ENCODE results near the gene RAD18. TPM values are rescaled to one million over a fixed set of nuclear protein-coding genes. Genes with fewer than 3 reads are reported as not detected.

RAD18 gene
- total and polyA plus RNA-seq, 8 donors = 1.4 to 87.9 (median 4.6) TPM

DNA sequence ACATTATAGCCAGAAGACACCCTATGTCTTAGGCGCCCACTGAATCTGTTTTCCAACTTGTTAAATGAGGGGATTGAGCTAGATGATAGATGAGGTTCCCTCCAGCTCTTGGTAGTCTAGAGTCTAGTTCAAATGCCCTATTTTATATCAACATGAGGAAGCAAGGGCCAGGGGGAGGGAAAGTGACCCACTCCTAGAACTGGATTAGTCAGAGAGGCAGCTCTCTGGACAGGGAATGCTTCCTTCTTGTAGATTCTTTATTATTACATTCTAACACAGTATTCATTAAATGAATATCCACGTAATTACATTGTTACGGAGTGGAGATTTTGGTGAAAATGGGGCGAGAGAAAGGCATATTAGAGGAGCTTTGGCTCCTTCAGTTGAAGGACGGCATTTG, 89.5 kb downstream of the RAD18 start:
- no peaks in the 10 kb centered on the region for H3K9me3 ChIP-seq
- intact Hi-C loops (cut with DNase I; ENCODE audit: low total_unique reads) = no loop called here
- no peak overlapping the region for H3K4me3 ChIP-seq
- DNase-seq = no peak
- H3K4me1 ChIP-seq = no peaks in the 10 kb centered on the region
- no peaks in the 10 kb centered on the region for H3K27me3 ChIP-seq
- TF ChIP-seq EP300 (IDR thresholded peaks at IDR 0.05) (no peak), POLR2A (IDR thresholded peaks at IDR 0.05) (no peak), POLR2AphosphoS5 (IDR thresholded peaks at IDR 0.05) (no peak)
- TF ChIP-seq, protein P1, sequence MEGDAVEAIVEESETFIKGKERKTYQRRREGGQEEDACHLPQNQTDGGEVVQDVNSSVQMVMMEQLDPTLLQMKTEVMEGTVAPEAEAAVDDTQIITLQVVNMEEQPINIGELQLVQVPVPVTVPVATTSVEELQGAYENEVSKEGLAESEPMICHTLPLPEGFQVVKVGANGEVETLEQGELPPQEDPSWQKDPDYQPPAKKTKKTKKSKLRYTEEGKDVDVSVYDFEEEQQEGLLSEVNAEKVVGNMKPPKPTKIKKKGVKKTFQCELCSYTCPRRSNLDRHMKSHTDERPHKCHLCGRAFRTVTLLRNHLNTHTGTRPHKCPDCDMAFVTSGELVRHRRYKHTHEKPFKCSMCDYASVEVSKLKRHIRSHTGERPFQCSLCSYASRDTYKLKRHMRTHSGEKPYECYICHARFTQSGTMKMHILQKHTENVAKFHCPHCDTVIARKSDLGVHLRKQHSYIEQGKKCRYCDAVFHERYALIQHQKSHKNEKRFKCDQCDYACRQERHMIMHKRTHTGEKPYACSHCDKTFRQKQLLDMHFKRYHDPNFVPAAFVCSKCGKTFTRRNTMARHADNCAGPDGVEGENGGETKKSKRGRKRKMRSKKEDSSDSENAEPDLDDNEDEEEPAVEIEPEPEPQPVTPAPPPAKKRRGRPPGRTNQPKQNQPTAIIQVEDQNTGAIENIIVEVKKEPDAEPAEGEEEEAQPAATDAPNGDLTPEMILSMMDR (IDR thresholded peaks at IDR 0.05) = no peak
- H3K36me3 ChIP-seq = peaks cover 0 to 17% (median 13%) of the 10 kb centered on the region in 4 donors
- H3K27ac ChIP-seq = no peak overlapping the region
- 95 to 99% (median 96%) methylated on average over 5 of the region's 5 CpGs for WGBS, 5 donors

DNA sequence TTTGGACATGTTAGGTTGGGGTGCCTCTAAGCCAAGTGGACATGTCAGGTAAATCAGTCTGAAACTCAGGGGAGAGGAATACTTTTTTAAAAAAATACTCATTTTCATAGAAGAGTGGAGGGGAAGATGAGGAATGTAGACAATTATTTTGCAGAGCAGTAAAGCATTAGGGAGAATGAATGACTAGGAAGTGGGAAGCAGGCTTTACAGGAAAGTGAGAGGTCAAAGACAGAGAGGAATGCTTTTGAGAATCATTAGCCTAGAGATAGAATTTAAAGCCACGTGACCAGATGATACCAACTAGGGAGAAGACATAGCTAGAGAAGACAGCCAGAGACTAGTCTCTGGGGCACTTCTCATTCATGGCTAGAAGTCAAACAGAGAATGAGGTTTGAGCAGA, 91.0 kb downstream of the RAD18 start:
- Histone ChIP-seq H3K36me3 (peaks cover 0 to 8% (median 6%) of the 10 kb centered on the region in 4 donors), H3K4me1 (no peaks in the 10 kb centered on the region), H3K4me3 (no peak overlapping the region), H3K27me3 (no peaks in the 10 kb centered on the region), H3K9me3 (no peaks in the 10 kb centered on the region), H3K27ac (no peak overlapping the region)
- 65 to 84% (median 74%) methylated on average over 1 of the region's 1 CpG for WGBS, 5 donors
- TF ChIP-seq, protein P1 (IDR thresholded peaks at IDR 0.05) = no peak
- TF ChIP-seq EP300 (IDR thresholded peaks at IDR 0.05) (no peak), POLR2A (IDR thresholded peaks at IDR 0.05) (no peak), POLR2AphosphoS5 (IDR thresholded peaks at IDR 0.05) (no peak)
- no peak for DNase-seq
- intact Hi-C loops (cut with DNase I; ENCODE audit: low total_unique reads) = no loop called here

GRCh38 chr3:8871306-8871705, 92.0 kb downstream of the RAD18 start:
- H3K9me3 ChIP-seq = no peaks in the 10 kb centered on the region
- no peaks in the 10 kb centered on the region for H3K4me1 ChIP-seq
- DNase-seq = no peak
- H3K36me3 ChIP-seq = no peaks in the 10 kb centered on the region
- H3K27ac ChIP-seq = no peak overlapping the region
- TF ChIP-seq EP300 (IDR thresholded peaks at IDR 0.05) (no peak), POLR2A (IDR thresholded peaks at IDR 0.05) (no peak), POLR2AphosphoS5 (IDR thresholded peaks at IDR 0.05) (no peak)
- TF ChIP-seq, protein P1 (IDR thresholded peaks at IDR 0.05) = no peak
- H3K27me3 ChIP-seq = no peaks in the 10 kb centered on the region
- intact Hi-C loops (cut with DNase I; ENCODE audit: low total_unique reads) = no loop called here
- no peak overlapping the region for H3K4me3 ChIP-seq
- 84 to 99% (median 92%) methylated on average over 3 of the region's 3 CpGs for WGBS, 5 donors

DNA sequence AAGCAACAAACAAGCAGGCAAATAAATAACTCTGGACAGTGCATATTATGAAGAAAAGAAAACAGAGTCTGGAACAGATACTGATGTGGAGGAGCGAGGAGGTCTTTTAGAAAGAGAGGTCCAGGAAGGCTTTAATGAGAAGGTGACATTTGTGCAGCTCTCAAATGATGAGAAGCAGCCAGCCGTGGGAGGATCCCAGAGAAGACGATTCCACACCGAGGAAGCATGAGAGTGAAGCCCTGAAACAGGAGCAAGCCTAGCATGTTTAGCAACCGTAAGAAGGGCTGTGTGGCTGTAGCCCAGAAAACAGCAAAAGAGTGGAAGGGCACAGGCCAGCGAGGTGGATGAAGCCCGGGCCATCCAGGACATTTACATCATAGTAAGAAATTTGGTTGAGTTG, 93.1 kb downstream of the RAD18 start:
- 90 to 97% (median 94%) methylated on average over 7 of the region's 7 CpGs for WGBS, 5 donors

More for the DNA sequence above, 93.1 kb downstream of the RAD18 start:
- no peaks in the 10 kb centered on the region for H3K36me3 ChIP-seq
- H3K27ac ChIP-seq = no peak overlapping the region
- TF ChIP-seq POLR2A (IDR thresholded peaks at IDR 0.05) (no peak), POLR2AphosphoS5 (IDR thresholded peaks at IDR 0.05) (no peak), EP300 (IDR thresholded peaks at IDR 0.05) (no peak)
- TF ChIP-seq, protein P1 (IDR thresholded peaks at IDR 0.05) = no peak
- H3K9me3 ChIP-seq = no peaks in the 10 kb centered on the region
- intact Hi-C loops (cut with DNase I; ENCODE audit: low total_unique reads) = no loop called here
- no peak for DNase-seq
- H3K27me3 ChIP-seq = no peaks in the 10 kb centered on the region
- H3K4me1 ChIP-seq = no peaks in the 10 kb centered on the region
- no peak overlapping the region for H3K4me3 ChIP-seq
